ENCODE results near the gene DCT. TPM values are rescaled to one million over a fixed set of nuclear protein-coding genes. Genes with fewer than 3 reads are reported as not detected.

The DCT gene
- total and polyA plus RNA-seq, 2 donors (not counting 3 experiments of a cell fraction or from before 2014, with no cell fraction given), result not detected

- FAIRE-seq (no peak), DNase-seq (ENCODE audit: low read depth, low spot score) (no peak)
- Histone ChIP-seq H3K27ac (ENCODE audit: insufficient read depth, low read depth, low read length) (no peak overlapping the region), H3K9me3 (replicated peaks; ENCODE audit: control insufficient read depth, insufficient read depth, low read length) (no peaks in the 10 kb centered on the region), H3K4me3 (replicated peaks in 1 of 3; ENCODE audit: insufficient read depth in 1 of 3, low read depth in 1 of 3, low read length in 3 of 3) (no peak overlapping the region), H3K4me2 (ENCODE audit: insufficient read depth, low read length) (no peak overlapping the region), H2AFZ (ENCODE audit: low read depth, low read length) (no peak overlapping the region), H3K9me1 (replicated peaks; ENCODE audit: control insufficient read depth, extremely low read depth, insufficient read depth, low read length) (no peaks in the 10 kb centered on the region), H3K4me1 (ENCODE audit: control insufficient read depth, extremely low read depth, insufficient read depth, low read length) (no peaks in the 10 kb centered on the region), H3K27me3 (ENCODE audit: control insufficient read depth in 2 of 2, insufficient read depth in 2 of 2, low read length in 2 of 2) (no peaks in the 10 kb centered on the region), H3K79me2 (ENCODE audit: control insufficient read depth, insufficient read depth, low read length) (no peaks in the 10 kb centered on the region), H4K20me1 (replicated peaks; ENCODE audit: control insufficient read depth, extremely low read depth, insufficient read depth, low read length) (no peaks in the 10 kb centered on the region), H3K36me3 (ENCODE audit: control insufficient read depth in 2 of 2, extremely low read depth in 1 of 2, insufficient read depth in 2 of 2, low read length in 2 of 2) (no peaks in the 10 kb centered on the region), H3K9ac (replicated peaks; ENCODE audit: extremely low read depth, insufficient read depth, low read length) (no peak overlapping the region)
- intact Hi-C loops (cut with micrococcal nuclease), result no loop called here
- dilution Hi-C loops (cut with MboI; ENCODE audit: extremely low pct_ligation_motif_present, low sequenced_read_pairs), result no loop called here
- BruUV-seq (replicated peaks), result no TSS peak
- ChIA-PET CTCF (no interaction called here), POLR2A (no interaction called here)
- TF ChIP-seq EZH2 (IDR thresholded peaks at IDR 0.05; ENCODE audit: borderline replicate concordance, low read depth, low read length, severe bottlenecking), result no peak
- no peak for TF ChIP-seq JUN (IDR thresholded peaks at IDR 0.05; ENCODE audit: borderline replicate concordance, insufficient read depth, insufficient read length, low read depth)
- no peak for TF ChIP-seq FOS (IDR thresholded peaks at IDR 0.05; ENCODE audit: borderline replicate concordance, insufficient read depth, low read length)
- no peak for TF ChIP-seq MAX (IDR thresholded peaks at IDR 0.05; ENCODE audit: insufficient read depth, insufficient read length)
- no peak for TF ChIP-seq GATA2 (IDR thresholded peaks at IDR 0.05; ENCODE audit: insufficient read depth, insufficient read length, low read depth, low read length)
- TF ChIP-seq, protein P1, sequence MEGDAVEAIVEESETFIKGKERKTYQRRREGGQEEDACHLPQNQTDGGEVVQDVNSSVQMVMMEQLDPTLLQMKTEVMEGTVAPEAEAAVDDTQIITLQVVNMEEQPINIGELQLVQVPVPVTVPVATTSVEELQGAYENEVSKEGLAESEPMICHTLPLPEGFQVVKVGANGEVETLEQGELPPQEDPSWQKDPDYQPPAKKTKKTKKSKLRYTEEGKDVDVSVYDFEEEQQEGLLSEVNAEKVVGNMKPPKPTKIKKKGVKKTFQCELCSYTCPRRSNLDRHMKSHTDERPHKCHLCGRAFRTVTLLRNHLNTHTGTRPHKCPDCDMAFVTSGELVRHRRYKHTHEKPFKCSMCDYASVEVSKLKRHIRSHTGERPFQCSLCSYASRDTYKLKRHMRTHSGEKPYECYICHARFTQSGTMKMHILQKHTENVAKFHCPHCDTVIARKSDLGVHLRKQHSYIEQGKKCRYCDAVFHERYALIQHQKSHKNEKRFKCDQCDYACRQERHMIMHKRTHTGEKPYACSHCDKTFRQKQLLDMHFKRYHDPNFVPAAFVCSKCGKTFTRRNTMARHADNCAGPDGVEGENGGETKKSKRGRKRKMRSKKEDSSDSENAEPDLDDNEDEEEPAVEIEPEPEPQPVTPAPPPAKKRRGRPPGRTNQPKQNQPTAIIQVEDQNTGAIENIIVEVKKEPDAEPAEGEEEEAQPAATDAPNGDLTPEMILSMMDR (IDR thresholded peaks at IDR 0.05; ENCODE audit: extremely low read depth in 1 of 2, insufficient read depth in 1 of 2, low read depth in 1 of 2, low read length in 2 of 2), result no peak
- TF ChIP-seq MYC (IDR thresholded peaks at IDR 0.05; ENCODE audit: low read depth, low read length), result no peak
- no peak for TF ChIP-seq POLR2A (IDR thresholded peaks at IDR 0.05; ENCODE audit: low read depth, low read length)
- no peak for TF ChIP-seq POLR2AphosphoS5 (IDR thresholded peaks at IDR 0.05; ENCODE audit: insufficient read depth, low read depth, low read length)
Measured at GRCh38 chr13:94524407-94524806, 44.9 kb upstream of the DCT start.

Data from endothelial cell of umbilical vein (primary cell).